Measurements from ENCODE around the gene TXNDC17. TPM values are rescaled to one million over a fixed set of nuclear protein-coding genes. Genes with fewer than 3 reads are reported as not detected.

TXNDC17 gene
- total and polyA plus RNA-seq, 2 of the 13 experiments (the other 11 are each of a cell fraction or from before 2014, with no cell fraction given), result 188 to 266 TPM

DNA sequence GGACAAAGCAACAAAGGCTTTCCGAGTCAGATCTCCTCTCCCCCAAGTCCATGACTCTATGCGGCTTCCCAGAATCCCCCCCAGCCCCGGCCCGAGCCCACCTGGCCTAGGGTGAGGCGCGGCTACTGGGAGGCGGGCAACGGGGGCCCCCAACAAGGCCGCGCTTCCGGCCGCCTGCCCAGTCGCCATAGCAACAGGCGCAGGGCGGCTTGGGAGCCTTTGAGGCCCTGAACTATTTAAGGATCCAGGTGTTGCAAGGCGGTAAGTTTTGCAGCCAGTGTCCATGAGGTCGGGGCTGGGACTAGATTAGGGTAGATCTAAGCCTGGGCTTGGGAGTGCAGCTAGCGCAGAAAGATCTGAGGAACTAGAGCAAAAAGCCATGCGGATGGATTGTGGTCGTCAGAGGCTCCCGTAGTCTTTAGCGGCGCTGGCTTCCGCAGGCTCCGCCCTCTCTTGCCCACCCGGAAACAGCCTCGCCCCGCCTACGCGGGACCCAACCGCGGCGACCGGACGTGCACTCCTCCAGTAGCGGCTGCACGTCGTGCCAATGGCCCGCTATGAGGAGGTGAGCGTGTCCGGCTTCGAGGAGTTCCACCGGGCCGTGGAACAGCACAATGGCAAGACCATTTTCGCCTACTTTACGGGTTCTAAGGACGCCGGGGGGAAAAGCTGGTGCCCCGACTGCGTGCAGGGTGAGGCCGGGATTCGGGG lies at the start of gene TXNDC17, which contains the start of gene KIAA0753 (continued):
- TF ChIP-seq U2AF2 (IDR thresholded peaks at IDR 0.05; ENCODE audit: low read depth, low read length), result peak; percentile 88; the same call in 1 of the 2 replicates
- peak; percentile 81 for TF ChIP-seq AGO1 (IDR thresholded peaks at IDR 0.05; ENCODE audit: low read depth, low read length, poor library complexity, severe bottlenecking)
- no peak for TF ChIP-seq CENPT (CRISPR knock-in tag; IDR thresholded peaks at IDR 0.05; ENCODE audit: low read depth)
- TF ChIP-seq, protein P1, sequence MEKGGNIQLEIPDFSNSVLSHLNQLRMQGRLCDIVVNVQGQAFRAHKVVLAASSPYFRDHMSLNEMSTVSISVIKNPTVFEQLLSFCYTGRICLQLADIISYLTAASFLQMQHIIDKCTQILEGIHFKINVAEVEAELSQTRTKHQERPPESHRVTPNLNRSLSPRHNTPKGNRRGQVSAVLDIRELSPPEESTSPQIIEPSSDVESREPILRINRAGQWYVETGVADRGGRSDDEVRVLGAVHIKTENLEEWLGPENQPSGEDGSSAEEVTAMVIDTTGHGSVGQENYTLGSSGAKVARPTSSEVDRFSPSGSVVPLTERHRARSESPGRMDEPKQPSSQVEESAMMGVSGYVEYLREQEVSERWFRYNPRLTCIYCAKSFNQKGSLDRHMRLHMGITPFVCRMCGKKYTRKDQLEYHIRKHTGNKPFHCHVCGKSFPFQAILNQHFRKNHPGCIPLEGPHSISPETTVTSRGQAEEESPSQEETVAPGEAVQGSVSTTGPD (CRISPR knock-in tag; IDR thresholded peaks at IDR 0.05), result no peak
- TF ChIP-seq CCAR2 (optimal IDR thresholded peaks at IDR 0.05; ENCODE audit: low read depth, low read length), result no peak
- TF ChIP-seq ZNF432 (CRISPR knock-in tag; IDR thresholded peaks at IDR 0.05; ENCODE audit: borderline replicate concordance), result no peak
- TF ChIP-seq ZNF891 (CRISPR knock-in tag; IDR thresholded peaks at IDR 0.05), result 0 out of 2 replicates have a peak, but pooled peaks have one; percentile 24
- TF ChIP-seq, protein P2, sequence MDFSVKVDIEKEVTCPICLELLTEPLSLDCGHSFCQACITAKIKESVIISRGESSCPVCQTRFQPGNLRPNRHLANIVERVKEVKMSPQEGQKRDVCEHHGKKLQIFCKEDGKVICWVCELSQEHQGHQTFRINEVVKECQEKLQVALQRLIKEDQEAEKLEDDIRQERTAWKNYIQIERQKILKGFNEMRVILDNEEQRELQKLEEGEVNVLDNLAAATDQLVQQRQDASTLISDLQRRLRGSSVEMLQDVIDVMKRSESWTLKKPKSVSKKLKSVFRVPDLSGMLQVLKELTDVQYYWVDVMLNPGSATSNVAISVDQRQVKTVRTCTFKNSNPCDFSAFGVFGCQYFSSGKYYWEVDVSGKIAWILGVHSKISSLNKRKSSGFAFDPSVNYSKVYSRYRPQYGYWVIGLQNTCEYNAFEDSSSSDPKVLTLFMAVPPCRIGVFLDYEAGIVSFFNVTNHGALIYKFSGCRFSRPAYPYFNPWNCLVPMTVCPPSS (IDR thresholded peaks at IDR 0.05), result no peak
- TF ChIP-seq POLR2G (IDR thresholded peaks at IDR 0.05; ENCODE audit: low read depth, low read length), result peak; percentile 97
- no peak for TF ChIP-seq SAFB2 (CRISPR knock-in tag; IDR thresholded peaks at IDR 0.05; ENCODE audit: borderline replicate concordance, low read depth)
- TF ChIP-seq, protein P3, sequence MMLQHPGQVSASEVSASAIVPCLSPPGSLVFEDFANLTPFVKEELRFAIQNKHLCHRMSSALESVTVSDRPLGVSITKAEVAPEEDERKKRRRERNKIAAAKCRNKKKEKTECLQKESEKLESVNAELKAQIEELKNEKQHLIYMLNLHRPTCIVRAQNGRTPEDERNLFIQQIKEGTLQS (CRISPR knock-in tag; IDR thresholded peaks at IDR 0.05), result no peak; the same call in 1 of the 2 replicates
- no peak for TF ChIP-seq SRSF4 (IDR thresholded peaks at IDR 0.05; ENCODE audit: low read depth, low read length, poor library complexity, severe bottlenecking)
- peak; percentile 65 for TF ChIP-seq CBFB (CRISPR knock-in tag; IDR thresholded peaks at IDR 0.05)
- TF ChIP-seq NFE2L2 (IDR thresholded peaks at IDR 0.05; ENCODE audit: low read length), result no peak
- peak; percentile 98 for TF ChIP-seq RFX3 (CRISPR knock-in tag; IDR thresholded peaks at IDR 0.05)
- TF ChIP-seq HNRNPLL (IDR thresholded peaks at IDR 0.05; ENCODE audit: low read depth, low read length, poor library complexity, severe bottlenecking), result peak; percentile 94
- no peak for TF ChIP-seq ZNF431 (CRISPR knock-in tag; IDR thresholded peaks at IDR 0.05; ENCODE audit: borderline replicate concordance, low read depth)
- TF ChIP-seq ZFP82 (CRISPR knock-in tag; IDR thresholded peaks at IDR 0.05; ENCODE audit: borderline replicate concordance), result no peak; the same call in 1 of the 2 replicates
- TF ChIP-seq, protein P4, sequence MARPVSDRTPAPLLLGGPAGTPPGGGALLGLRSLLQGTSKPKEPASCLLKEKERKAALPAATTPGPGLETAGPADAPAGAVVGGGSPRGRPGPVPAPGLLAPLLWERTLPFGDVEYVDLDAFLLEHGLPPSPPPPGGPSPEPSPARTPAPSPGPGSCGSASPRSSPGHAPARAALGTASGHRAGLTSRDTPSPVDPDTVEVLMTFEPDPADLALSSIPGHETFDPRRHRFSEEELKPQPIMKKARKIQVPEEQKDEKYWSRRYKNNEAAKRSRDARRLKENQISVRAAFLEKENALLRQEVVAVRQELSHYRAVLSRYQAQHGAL (CRISPR knock-in tag; IDR thresholded peaks at IDR 0.05; ENCODE audit: not compliant biosample characterization), result no peak
- peak; percentile 19 for TF ChIP-seq ZNF781 (CRISPR knock-in tag; IDR thresholded peaks at IDR 0.05; ENCODE audit: borderline replicate concordance, not compliant biosample characterization)
- TF ChIP-seq, protein P5, sequence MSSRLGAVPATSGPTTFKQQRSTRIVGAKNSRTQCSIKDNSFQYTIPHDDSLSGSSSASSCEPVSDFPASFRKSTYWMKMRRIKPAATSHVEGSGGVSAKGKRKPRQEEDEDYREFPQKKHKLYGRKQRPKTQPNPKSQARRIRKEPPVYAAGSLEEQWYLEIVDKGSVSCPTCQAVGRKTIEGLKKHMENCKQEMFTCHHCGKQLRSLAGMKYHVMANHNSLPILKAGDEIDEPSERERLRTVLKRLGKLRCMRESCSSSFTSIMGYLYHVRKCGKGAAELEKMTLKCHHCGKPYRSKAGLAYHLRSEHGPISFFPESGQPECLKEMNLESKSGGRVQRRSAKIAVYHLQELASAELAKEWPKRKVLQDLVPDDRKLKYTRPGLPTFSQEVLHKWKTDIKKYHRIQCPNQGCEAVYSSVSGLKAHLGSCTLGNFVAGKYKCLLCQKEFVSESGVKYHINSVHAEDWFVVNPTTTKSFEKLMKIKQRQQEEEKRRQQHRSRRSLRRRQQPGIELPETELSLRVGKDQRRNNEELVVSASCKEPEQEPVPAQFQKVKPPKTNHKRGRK (CRISPR knock-in tag; IDR thresholded peaks at IDR 0.05), result 0 out of 2 replicates have a peak, but pooled peaks have one; percentile 21
- TF ChIP-seq CREB1 (IDR thresholded peaks at IDR 0.05), result 0 out of 2 replicates have a peak, but pooled peaks have one; percentile 21
- TF ChIP-seq CREB1 (CRISPR knock-in tag; IDR thresholded peaks at IDR 0.05), result peak; percentile 63

Measured in HepG2 (cell line).